Keratinocyte (primary cell): ENCODE measurements around the gene PIR. TPM values are rescaled to one million over a fixed set of nuclear protein-coding genes. Genes with fewer than 3 reads are reported as not detected.

ENCODE experiments used
- DNase-seq: peaks from one replicate; pipeline ENCODE4 v3.0.0-alpha.2; 2011; ENCODE audit warnings: low read depth, missing footprints, low spot score
- FAIRE-seq: peaks from 2 replicates; lab custom pipeline; 2011; peaks lifted over from hg19 to GRCh38; lab: Jason Lieb, UNC
- H2AFZ ChIP-seq: 2 replicates; pipeline ENCODE4 v1.6.0; 2012; ENCODE audit warnings: low read length, control low read depth, inconsistent platforms; ENCODE audit not compliant: control insufficient read depth
- H3K27ac ChIP-seq: 2 replicates; pipeline ENCODE4 v1.5.1; 2011; ENCODE audit warnings: low read length; ENCODE audit not compliant: control insufficient read depth, insufficient read depth
- H3K27me3 ChIP-seq: 3 replicates; pipeline ENCODE4 v1.6.0; 2011; ENCODE audit warnings: low read length; ENCODE audit not compliant: control insufficient read depth, insufficient read depth; ENCODE audit errors: extremely low read depth
- H3K36me3 ChIP-seq, 2 experiments: 2 replicates in 1 of 2; 3 replicates in 1 of 2; pipeline ENCODE4 v1.5.1; 2011; ENCODE audit warnings: low read length in 2 of 2, mild to moderate bottlenecking in 1 of 2; ENCODE audit not compliant: control insufficient read depth in 2 of 2, insufficient read depth in 2 of 2; ENCODE audit errors: extremely low read depth in 1 of 2
- H3K4me1 ChIP-seq: 3 replicates; pipeline ENCODE4 v1.5.1; 2011; ENCODE audit warnings: low read length; ENCODE audit not compliant: control insufficient read depth, insufficient read depth; ENCODE audit errors: extremely low read depth
- H3K4me2 ChIP-seq: 3 replicates; pipeline ENCODE4 v1.6.0; 2011; ENCODE audit warnings: low read depth, low read length; ENCODE audit not compliant: control insufficient read depth, insufficient read depth; ENCODE audit errors: extremely low read depth
- H3K4me3 ChIP-seq, 3 experiments: fragments of 200-600 bp in 1 of 3; sonication (generic) in 1 of 3; 2 replicates in 2 of 3; 3 replicates in 1 of 3; pipeline ENCODE4 v1.5.1; 2011 to 2016; ENCODE audit warnings: low read length in 3 of 3, mild to moderate bottlenecking in 3 of 3, control low read depth in 2 of 3, inconsistent platforms in 1 of 3, low read depth in 1 of 3, mixed read lengths in 1 of 3, mixed run types in 1 of 3, moderate library complexity in 1 of 3; ENCODE audit not compliant: control insufficient read depth in 2 of 3, insufficient read depth in 2 of 3; ENCODE audit errors: extremely low read depth in 1 of 3
- H3K79me2 ChIP-seq: 2 replicates; pipeline ENCODE4 v1.6.0; 2012; ENCODE audit warnings: low read length; ENCODE audit not compliant: control insufficient read depth, insufficient read depth
- H3K9ac ChIP-seq: 3 replicates; pipeline ENCODE4 v1.6.0; 2011; ENCODE audit warnings: low read length; ENCODE audit not compliant: control insufficient read depth, insufficient read depth; ENCODE audit errors: extremely low read depth
- H3K9me1 ChIP-seq: 3 replicates; pipeline ENCODE4 v1.6.0; 2011; ENCODE audit warnings: low read length; ENCODE audit not compliant: control insufficient read depth, insufficient read depth; ENCODE audit errors: extremely low read depth
- H3K9me3 ChIP-seq: 2 replicates; pipeline ENCODE4 v1.5.1; 2012; ENCODE audit warnings: low read depth, low read length; ENCODE audit not compliant: control insufficient read depth
- H4K20me1 ChIP-seq: 3 replicates; pipeline ENCODE4 v1.6.0; 2011; ENCODE audit warnings: low read length; ENCODE audit not compliant: control insufficient read depth, insufficient read depth; ENCODE audit errors: extremely low read depth
- EZH2 ChIP-seq: IDR thresholded peaks from one replicate; pipeline ENCODE4 v1.6.1; 2012; ENCODE audit warnings: inconsistent platforms, mild to moderate bottlenecking, low read length, moderate library complexity
- dilution Hi-C: fragments of 300-500 bp; cut with MboI; formaldehyde crosslinking; loops from one replicate; pipeline ENCODE4 v1.7.0; 2020; ENCODE audit warnings: low sequenced_read_pairs; ENCODE audit not compliant: extremely low pct_ligation_motif_present
- polyA plus RNA-seq, 5 experiments: library from polyadenylated mRNA; depleted of rRNA in 3 of 5; stranded (reverse) in 3 of 5; stranded (forward) in 1 of 5; unstranded in 1 of 5; fragments of >200 nt; gene quantifications; 1 replicate in 1 of 5; 2 replicates in 3 of 5; 3 replicates in 1 of 5; pipeline versions ENCODE4 v1.2.1 to v1.2.3, GENCODE V29; 2011 to 2012; ENCODE audit warnings: missing spikeins in 2 of 5, low read depth in 1 of 5, low replicate concordance in 1 of 5
- TF ChIP-seq, protein P1 (sequence below), 3 experiments: IDR thresholded peaks in 1 of 3; conservative IDR thresholded peaks in 1 of 3; optimal IDR thresholded peaks in 1 of 3; 2 replicates in 2 of 3; 3 replicates in 1 of 3; pipeline versions ENCODE3 to v1.5.1; 2011; ENCODE audit warnings: low read length in 3 of 3, mild to moderate bottlenecking in 3 of 3, moderate library complexity in 2 of 3, control low read depth in 1 of 3, inconsistent platforms in 1 of 3; ENCODE audit not compliant: insufficient read depth in 2 of 3; ENCODE audit errors: extremely low read depth in 1 of 3

PIR gene
- polyA plus RNA-seq, 1 donor (not counting 4 experiments of a cell fraction or from before 2014, with no cell fraction given) = 23.2 TPM

DNA sequence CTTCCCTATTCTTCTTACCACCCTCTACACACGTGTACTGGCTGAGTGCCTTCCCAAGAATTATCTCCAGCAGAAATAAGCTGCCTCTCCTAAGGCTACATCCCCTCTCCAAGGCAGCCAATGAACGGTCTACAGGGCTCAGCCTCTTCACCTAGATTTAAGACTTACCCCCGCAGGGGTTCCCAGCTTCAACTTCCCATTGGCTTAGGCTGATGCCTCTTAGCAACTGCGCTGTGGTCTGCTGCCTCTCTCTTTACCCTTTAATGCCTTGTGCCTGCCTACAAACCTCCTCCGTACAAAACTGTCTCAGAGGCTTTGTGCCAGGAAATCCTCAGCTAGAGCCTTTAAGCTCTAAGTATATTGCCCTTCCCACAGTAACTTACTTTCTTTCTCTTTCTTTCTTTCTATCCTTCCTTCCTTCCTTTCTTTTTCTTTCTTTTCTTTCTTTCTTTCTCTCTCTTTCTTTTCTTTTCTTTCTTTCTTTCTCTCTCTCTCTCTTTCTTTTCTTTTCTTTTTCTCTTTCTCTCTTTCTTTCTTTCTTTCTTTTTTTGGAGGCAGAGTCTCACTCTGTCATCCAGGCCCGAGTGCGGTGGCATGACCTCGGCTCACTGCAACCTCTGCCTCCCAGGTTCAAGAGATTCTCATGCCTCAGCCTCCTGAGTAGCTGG is 142.7 kb downstream of the PIR start:
- FAIRE-seq = no peak
- Histone ChIP-seq H3K4me2 (no peak overlapping the region), H3K79me2 (no peaks in the 10 kb centered on the region), H3K4me3 (no peak overlapping the region), H3K36me3 (no peaks in the 10 kb centered on the region), H2AFZ (no peak overlapping the region), H3K27me3 (no peaks in the 10 kb centered on the region), H4K20me1 (no peaks in the 10 kb centered on the region), H3K9ac (no peak overlapping the region), H3K9me1 (no peaks in the 10 kb centered on the region), H3K27ac (no peak overlapping the region), H3K9me3 (no peaks in the 10 kb centered on the region), H3K4me1 (no peaks in the 10 kb centered on the region)
- TF ChIP-seq EZH2 = no peak
- TF ChIP-seq, protein P1, sequence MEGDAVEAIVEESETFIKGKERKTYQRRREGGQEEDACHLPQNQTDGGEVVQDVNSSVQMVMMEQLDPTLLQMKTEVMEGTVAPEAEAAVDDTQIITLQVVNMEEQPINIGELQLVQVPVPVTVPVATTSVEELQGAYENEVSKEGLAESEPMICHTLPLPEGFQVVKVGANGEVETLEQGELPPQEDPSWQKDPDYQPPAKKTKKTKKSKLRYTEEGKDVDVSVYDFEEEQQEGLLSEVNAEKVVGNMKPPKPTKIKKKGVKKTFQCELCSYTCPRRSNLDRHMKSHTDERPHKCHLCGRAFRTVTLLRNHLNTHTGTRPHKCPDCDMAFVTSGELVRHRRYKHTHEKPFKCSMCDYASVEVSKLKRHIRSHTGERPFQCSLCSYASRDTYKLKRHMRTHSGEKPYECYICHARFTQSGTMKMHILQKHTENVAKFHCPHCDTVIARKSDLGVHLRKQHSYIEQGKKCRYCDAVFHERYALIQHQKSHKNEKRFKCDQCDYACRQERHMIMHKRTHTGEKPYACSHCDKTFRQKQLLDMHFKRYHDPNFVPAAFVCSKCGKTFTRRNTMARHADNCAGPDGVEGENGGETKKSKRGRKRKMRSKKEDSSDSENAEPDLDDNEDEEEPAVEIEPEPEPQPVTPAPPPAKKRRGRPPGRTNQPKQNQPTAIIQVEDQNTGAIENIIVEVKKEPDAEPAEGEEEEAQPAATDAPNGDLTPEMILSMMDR (optimal IDR thresholded peaks at IDR 0.05 in 1 of 3, IDR thresholded peaks at IDR 0.05 in 1 of 3, conservative IDR thresholded peaks at IDR 0.05 in 1 of 3; ENCODE audit: extremely low read depth in 1 of 3, insufficient read depth in 2 of 3, low read length in 3 of 3) = no peak
- no peak for DNase-seq
- dilution Hi-C loops = loop anchor here (25.0 kb wide), 1 partner anchor 112 kb away; no protein-coding TSS in a partner anchor

DNA sequence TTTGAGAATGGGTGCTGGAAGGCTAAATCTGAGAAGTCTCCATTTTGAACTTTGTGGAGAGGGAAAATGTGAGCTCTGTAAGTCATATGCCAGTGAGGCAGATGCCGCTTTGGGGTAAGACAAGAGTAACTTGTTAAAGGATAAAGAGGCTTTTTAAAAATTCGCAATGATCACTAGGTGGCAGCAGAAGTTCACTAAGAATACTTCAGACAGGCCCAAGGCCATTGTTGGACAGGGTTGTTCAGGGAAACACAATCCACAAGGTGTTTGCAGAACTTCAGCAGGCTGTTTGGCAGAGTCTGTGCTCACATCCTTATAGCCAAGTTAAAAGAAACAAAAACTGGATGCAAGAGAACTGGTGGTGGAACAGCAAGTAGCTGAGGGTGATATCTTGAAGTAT is 144.1 kb downstream of the PIR start:
- H3K9me1 ChIP-seq = no peaks in the 10 kb centered on the region
- H4K20me1 ChIP-seq = no peaks in the 10 kb centered on the region
- no peak overlapping the region for H3K4me2 ChIP-seq
- dilution Hi-C loops = no loop called here
- H3K27me3 ChIP-seq = no peaks in the 10 kb centered on the region
- H3K4me1 ChIP-seq = no peaks in the 10 kb centered on the region
- no peaks in the 10 kb centered on the region for H3K79me2 ChIP-seq
- FAIRE-seq (peak; percentile 81), DNase-seq (peak; percentile 36)
- H3K9ac ChIP-seq = no peak overlapping the region
- no peak overlapping the region for H2AFZ ChIP-seq
- H3K27ac ChIP-seq = no peak overlapping the region
- TF ChIP-seq EZH2 = no peak
- TF ChIP-seq, protein P1 (optimal IDR thresholded peaks at IDR 0.05 in 1 of 3, IDR thresholded peaks at IDR 0.05 in 1 of 3, conservative IDR thresholded peaks at IDR 0.05 in 1 of 3; ENCODE audit: extremely low read depth in 1 of 3, insufficient read depth in 2 of 3, low read length in 3 of 3) = peak; percentile 53 to 55 (median 54)
- H3K9me3 ChIP-seq = no peaks in the 10 kb centered on the region
- no peaks in the 10 kb centered on the region for H3K36me3 ChIP-seq
- H3K4me3 ChIP-seq = no peak overlapping the region
